Activated T-helper 1 cell treated with anti-CD3 and anti-CD28 coated beads, Interleukin-12 subunit alpha, Interleukin-12 subunit beta, Interleukin-2, Interleukin-4 antibody, amounts not matched to agents 30 ng/mL and 10 ng/mL and 1 ng/mL, durations not matched to agents 14 hours and 24 hours and 36 hours (primary cell): ENCODE results near the gene EDN2. TPM values are rescaled to one million over a fixed set of nuclear protein-coding genes. Genes with fewer than 3 reads are reported as not detected.

Experiments
- DNase-seq: peaks from one replicate; pipeline ENCODE4 v3.0.0; 2021; ENCODE audit warnings: low spot score
- H3K27ac Mint-ChIP-seq: one replicate; pipeline ENCODE4 v1.8.0; 2021; ENCODE audit warnings: mild to moderate bottlenecking, mixed read lengths
- H3K27me3 Mint-ChIP-seq: one replicate; pipeline ENCODE4 v1.8.0; 2022; ENCODE audit warnings: mild to moderate bottlenecking, moderate library complexity, mixed read lengths; ENCODE audit not compliant: insufficient read depth
- H3K36me3 Mint-ChIP-seq: one replicate; pipeline ENCODE4 v1.8.0; 2021; ENCODE audit warnings: low read depth, mixed read lengths
- H3K4me1 Mint-ChIP-seq: one replicate; pipeline ENCODE4 v1.8.0; 2021; ENCODE audit warnings: low read depth, mixed read lengths
- H3K4me3 Mint-ChIP-seq: one replicate; pipeline ENCODE4 v1.8.0; 2021; ENCODE audit warnings: mild to moderate bottlenecking, moderate library complexity, mixed read lengths
- H3K9me3 Mint-ChIP-seq: one replicate; pipeline ENCODE4 v1.8.0; 2021; ENCODE audit warnings: mixed read lengths
- intact Hi-C: fragments of 100-400 bp; cut with micrococcal nuclease; formaldehyde crosslinking; loops from one replicate; pipeline ENCODE4 v1.15.1; 2024
- total RNA-seq: library from RNA; stranded (reverse); gene quantifications from 2 replicates; pipeline ENCODE4 v1.2.3, GENCODE V29; 2022

The EDN2 gene
- total RNA-seq, 1 donor from 2014 or later, result not detected

GRCh38 chr1:41514381-41514780, 29.9 kb upstream of the EDN2 start:
- H3K27me3 Mint-ChIP-seq, result no peaks in the 10 kb centered on the region
- intact Hi-C loops, result no loop called here
- H3K4me1 Mint-ChIP-seq, result peaks cover 6% of the 10 kb centered on the region
- H3K27ac Mint-ChIP-seq, result no peak overlapping the region
- H3K9me3 Mint-ChIP-seq, result no peaks in the 10 kb centered on the region
- H3K36me3 Mint-ChIP-seq, result peaks cover 32% of the 10 kb centered on the region
- no peak overlapping the region for H3K4me3 Mint-ChIP-seq
- no peak for DNase-seq

- intact Hi-C loops, result no loop called here
- Mint-ChIP-seq H3K4me1 (peaks cover 6% of the 10 kb centered on the region), H3K27me3 (no peaks in the 10 kb centered on the region), H3K27ac (no peak overlapping the region), H3K9me3 (no peaks in the 10 kb centered on the region), H3K4me3 (no peak overlapping the region), H3K36me3 (peaks cover 35% of the 10 kb centered on the region)
- DNase-seq, result no peak
These were observed 28.9 kb upstream of the EDN2 start for GRCh38 chr1:41513383-41513735.

GRCh38 chr1:41512701-41513382, 28.4 kb upstream of the EDN2 start:
- intact Hi-C loops, result no loop called here
- Mint-ChIP-seq H3K4me1 (peaks cover 2% of the 10 kb centered on the region), H3K36me3 (peaks cover 33% of the 10 kb centered on the region), H3K27me3 (no peaks in the 10 kb centered on the region), H3K4me3 (no peak overlapping the region), H3K27ac (no peak overlapping the region), H3K9me3 (no peaks in the 10 kb centered on the region)
- DNase-seq, result no peak

GRCh38 chr1:41511239-41511540, 26.7 kb upstream of the EDN2 start:
- peak overlapping the region; percentile 67 for H3K27ac Mint-ChIP-seq
- intact Hi-C loops, result no loop called here

GRCh38 chr1:41510531-41511238, 26.2 kb upstream of the EDN2 start:
- no peaks in the 10 kb centered on the region for H3K9me3 Mint-ChIP-seq
- no peaks in the 10 kb centered on the region for H3K27me3 Mint-ChIP-seq
- H3K36me3 Mint-ChIP-seq, result peaks cover 29% of the 10 kb centered on the region
- no peaks in the 10 kb centered on the region for H3K4me1 Mint-ChIP-seq
- peak overlapping the region; percentile 67 for H3K27ac Mint-ChIP-seq
- intact Hi-C loops, result no loop called here
- DNase-seq, result no peak
- no peak overlapping the region for H3K4me3 Mint-ChIP-seq

More at GRCh38 chr1:41511239-41511540, 26.7 kb upstream of the EDN2 start:
- H3K36me3 Mint-ChIP-seq, result peaks cover 29% of the 10 kb centered on the region
- no peaks in the 10 kb centered on the region for H3K4me1 Mint-ChIP-seq
- H3K4me3 Mint-ChIP-seq, result no peak overlapping the region
- DNase-seq, result no peak
- no peaks in the 10 kb centered on the region for H3K9me3 Mint-ChIP-seq
- no peaks in the 10 kb centered on the region for H3K27me3 Mint-ChIP-seq

- Mint-ChIP-seq H3K9me3 (no peaks in the 10 kb centered on the region), H3K36me3 (peaks cover 24% of the 10 kb centered on the region), H3K27me3 (no peaks in the 10 kb centered on the region), H3K4me1 (peaks cover 13% of the 10 kb centered on the region), H3K4me3 (no peak overlapping the region), H3K27ac (no peak overlapping the region)
- DNase-seq, result no peak
- intact Hi-C loops, result no loop called here
These were observed 24.8 kb upstream of the EDN2 start for GRCh38 chr1:41509270-41509671.

GRCh38 chr1:41508290-41508689, 23.8 kb upstream of the EDN2 start:
- DNase-seq, result no peak
- no peak overlapping the region for H3K27ac Mint-ChIP-seq

GRCh38 chr1:41507836-41508235, 23.4 kb upstream of the EDN2 start:
- Mint-ChIP-seq H3K27ac (no peak overlapping the region), H3K4me1 (peaks cover 16% of the 10 kb centered on the region), H3K36me3 (peaks cover 24% of the 10 kb centered on the region), H3K4me3 (no peak overlapping the region), H3K27me3 (no peaks in the 10 kb centered on the region), H3K9me3 (no peaks in the 10 kb centered on the region)
- DNase-seq, result no peak
- intact Hi-C loops, result no loop called here

More at GRCh38 chr1:41508290-41508689, 23.8 kb upstream of the EDN2 start:
- intact Hi-C loops, result no loop called here
- Mint-ChIP-seq H3K4me1 (peaks cover 16% of the 10 kb centered on the region), H3K4me3 (no peak overlapping the region), H3K36me3 (peaks cover 24% of the 10 kb centered on the region), H3K9me3 (no peaks in the 10 kb centered on the region), H3K27me3 (no peaks in the 10 kb centered on the region)

- intact Hi-C loops, result no loop called here
- Mint-ChIP-seq H3K27me3 (no peaks in the 10 kb centered on the region), H3K36me3 (peaks cover 23% of the 10 kb centered on the region), H3K27ac (no peak overlapping the region), H3K4me3 (no peak overlapping the region), H3K9me3 (no peaks in the 10 kb centered on the region), H3K4me1 (peaks cover 16% of the 10 kb centered on the region)
- no peak for DNase-seq
These were observed 22.7 kb upstream of the EDN2 start for GRCh38 chr1:41507110-41507720.

- Mint-ChIP-seq H3K9me3 (no peaks in the 10 kb centered on the region), H3K36me3 (peaks cover 8% of the 10 kb centered on the region), H3K4me1 (peaks cover 16% of the 10 kb centered on the region), H3K27me3 (no peaks in the 10 kb centered on the region), H3K27ac (peak overlapping the region; percentile 71), H3K4me3 (no peak overlapping the region)
- no peak for DNase-seq
- intact Hi-C loops, result no loop called here
These were observed 19.9 kb upstream of the EDN2 start for GRCh38 chr1:41504114-41505035.

GRCh38 chr1:41503538-41504113, 19.1 kb upstream of the EDN2 start:
- H3K27me3 Mint-ChIP-seq, result no peaks in the 10 kb centered on the region
- H3K27ac Mint-ChIP-seq, result no peak overlapping the region

GRCh38 chr1:41502912-41503311, 18.4 kb upstream of the EDN2 start:
- Mint-ChIP-seq H3K36me3 (peaks cover 4% of the 10 kb centered on the region), H3K27me3 (no peaks in the 10 kb centered on the region), H3K4me1 (peaks cover 23% of the 10 kb centered on the region), H3K4me3 (no peak overlapping the region), H3K27ac (no peak overlapping the region), H3K9me3 (no peaks in the 10 kb centered on the region)
- intact Hi-C loops, result no loop called here
- DNase-seq, result no peak

More at GRCh38 chr1:41503538-41504113, 19.1 kb upstream of the EDN2 start:
- Mint-ChIP-seq H3K9me3 (no peaks in the 10 kb centered on the region), H3K4me1 (peaks cover 17% of the 10 kb centered on the region), H3K36me3 (peaks cover 4% of the 10 kb centered on the region), H3K4me3 (no peak overlapping the region)
- no peak for DNase-seq
- intact Hi-C loops, result no loop called here
